Urinary bladder (tissue), 4 donors: ENCODE measurements around the gene GSG1L. TPM values are rescaled to one million over a fixed set of nuclear protein-coding genes. Genes with fewer than 3 reads are reported as not detected.
"Not testable (repeated sequence)": the region's sequence is repeated elsewhere in the genome, so short reads cannot be mapped to it uniquely, and the experiment has no call there.

ENCODE experiments used
- DNase-seq: peaks from one replicate; pipeline ENCODE4 v3.0.0-alpha.2; 2015; ENCODE audit errors: extremely low spot score
- H3K27ac ChIP-seq: one replicate; pipeline ENCODE4 v1.5.1; 2013; ENCODE audit warnings: low read depth, mild to moderate bottlenecking, moderate library complexity
- H3K36me3 ChIP-seq: one replicate; pipeline ENCODE4 v1.6.1; 2013; ENCODE audit warnings: mild to moderate bottlenecking, moderate library complexity; ENCODE audit not compliant: insufficient read depth
- H3K4me1 ChIP-seq: one replicate; pipeline ENCODE4 v1.6.1; 2013; ENCODE audit warnings: mild to moderate bottlenecking, moderate library complexity; ENCODE audit not compliant: insufficient read depth
- H3K4me3 ChIP-seq: one replicate; pipeline ENCODE4 v1.5.1; 2013; ENCODE audit warnings: low read depth, low read length
- WGBS: extraction: QIAGEN DNeasy Blood & Tissue Kit; methylation state at CpG from one replicate; pipeline ENCODE4 v1.1.7; 2013; 5-methylcytosine and 5-hydroxymethylcytosine counted together
- polyA plus RNA-seq: library from polyadenylated mRNA; stranded (reverse); fragments of 200-250 nt; gene quantifications from one replicate; pipeline ENCODE4 v1.2.3, GENCODE V29; 2013
- total RNA-seq: library from RNA; depleted of rRNA; stranded (reverse); fragments of >200 nt; gene quantifications from one replicate; pipeline ENCODE4 v1.2.3, GENCODE V29; 2014
- donor health status: healthy with polysubstance abuse.
- donor health status: healthy.

Gene GSG1L
- total and polyA plus RNA-seq, 2 donors = 0.53 to 1.7 TPM

DNA sequence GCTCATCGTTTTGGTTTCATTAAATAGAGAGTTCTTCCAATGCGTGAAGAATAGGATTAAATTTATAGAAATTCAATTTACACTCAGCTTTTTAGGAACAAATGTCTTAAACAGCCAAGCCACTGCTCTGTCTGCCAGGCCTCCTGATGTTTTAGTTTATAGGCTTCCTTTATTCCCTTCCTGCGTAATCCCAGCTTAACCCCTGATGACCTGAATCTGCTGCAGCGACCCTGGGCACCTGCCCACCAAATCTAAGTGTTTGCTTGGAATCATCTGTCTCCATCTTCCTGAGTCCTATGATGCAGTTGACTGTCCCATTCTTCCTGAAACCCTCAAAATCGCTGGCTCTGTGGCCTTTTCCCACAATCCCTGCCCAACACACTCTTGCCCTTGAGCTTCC is 179.9 kb downstream of the GSG1L start:
- H3K27ac ChIP-seq = no peak overlapping the region
- H3K4me1 ChIP-seq = no peaks in the 10 kb centered on the region
- H3K36me3 ChIP-seq = no peaks in the 10 kb centered on the region
- H3K4me3 ChIP-seq = no peak overlapping the region
- DNase-seq = no peak
- WGBS = 41% methylated on average over 5 of the region's 5 CpGs

- no peaks in the 10 kb centered on the region for H3K4me1 ChIP-seq
- DNase-seq = no peak
- 38% methylated on average over 2 of the region's 2 CpGs for WGBS
- H3K4me3 ChIP-seq = no peak overlapping the region
- H3K27ac ChIP-seq = no peak overlapping the region
- H3K36me3 ChIP-seq = no peaks in the 10 kb centered on the region
Measured at GRCh38 chr16:27880287-27880686, 183.2 kb downstream of the GSG1L start.

DNA sequence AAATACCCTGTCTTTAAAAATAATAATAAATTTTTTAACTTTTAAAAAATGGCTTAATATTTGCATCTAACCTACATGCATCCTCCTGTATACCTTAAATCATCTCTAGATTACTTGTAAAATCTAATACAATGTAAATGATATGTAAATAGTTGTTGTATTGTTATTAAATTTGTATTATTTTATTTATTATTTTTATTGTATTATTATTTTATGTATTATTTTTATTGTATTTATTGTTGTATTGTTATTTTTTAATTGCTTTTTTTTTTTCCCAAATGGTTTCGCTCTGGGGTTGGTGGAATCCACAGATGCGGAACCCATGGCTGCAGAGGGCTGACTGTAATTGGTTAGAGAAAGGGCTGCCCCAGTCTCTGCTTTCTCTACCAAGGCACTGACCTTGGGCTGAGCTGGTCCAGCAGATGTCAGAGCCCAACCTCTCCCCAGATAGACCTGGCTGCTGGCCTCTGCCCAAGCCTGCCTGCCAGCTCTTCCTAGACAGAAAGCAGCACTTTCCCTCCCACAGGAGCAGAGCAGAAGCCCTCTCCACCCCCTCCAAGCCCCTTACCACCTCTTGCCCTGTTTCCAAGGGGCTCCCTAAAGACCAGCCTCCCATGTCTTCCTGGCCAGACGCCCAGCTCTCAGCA is 183.8 kb downstream of the GSG1L start:
- 74% methylated on average over 3 of the region's 3 CpGs for WGBS
- no peak overlapping the region for H3K27ac ChIP-seq
- H3K4me3 ChIP-seq = no peak overlapping the region
- no peaks in the 10 kb centered on the region for H3K36me3 ChIP-seq
- no peak for DNase-seq
- H3K4me1 ChIP-seq = no peaks in the 10 kb centered on the region

- not testable (repeated sequence) for H3K4me1 ChIP-seq, DNase-seq
- 96% methylated on average over 1 of the region's 1 CpG for WGBS
Measured at GRCh38 chr16:27872627-27873026, 190.9 kb downstream of the GSG1L start.

GRCh38 chr16:27870116-27870798 is 193.3 kb downstream of the GSG1L start:
- Histone ChIP-seq H3K27ac (no peak overlapping the region), H3K4me1 (no peaks in the 10 kb centered on the region), H3K36me3 (no peaks in the 10 kb centered on the region), H3K4me3 (no peak overlapping the region)
- DNase-seq = no peak
- WGBS = 60% methylated on average over 4 of the region's 4 CpGs

More at GRCh38 chr16:27872627-27873026, 190.9 kb downstream of the GSG1L start:
- not testable (repeated sequence) for H3K36me3 ChIP-seq, H3K4me3 ChIP-seq, H3K27ac ChIP-seq

- Histone ChIP-seq H3K4me3 (no peak overlapping the region), H3K4me1 (no peaks in the 10 kb centered on the region), H3K27ac (no peak overlapping the region), H3K36me3 (no peaks in the 10 kb centered on the region)
- DNase-seq = no peak
- 96% methylated on average over 1 of the region's 1 CpG for WGBS
Measured at GRCh38 chr16:27869411-27869810, 194.1 kb downstream of the GSG1L start.

DNA sequence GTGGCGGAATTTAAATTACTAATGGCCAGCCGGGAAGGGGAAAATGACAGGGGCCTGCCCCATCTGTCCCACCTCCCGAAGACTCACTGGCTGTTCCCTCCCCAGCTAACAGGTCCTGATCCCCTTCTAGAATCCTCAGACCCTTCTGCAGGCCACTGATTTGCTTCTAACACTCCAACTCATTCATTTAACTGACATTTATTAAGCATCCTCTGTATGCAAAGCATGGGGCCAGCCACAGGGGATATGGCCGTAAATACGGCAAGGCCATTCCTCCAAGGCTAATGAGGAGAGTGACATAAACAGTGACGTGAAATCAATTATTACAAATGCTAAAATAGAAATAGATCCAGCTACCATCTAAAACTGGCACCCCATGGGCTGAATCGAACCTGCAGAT is 195.3 kb downstream of the GSG1L start:
- H3K27ac ChIP-seq = no peak overlapping the region
- H3K4me1 ChIP-seq = no peaks in the 10 kb centered on the region
- no peak for DNase-seq
- no peak overlapping the region for H3K4me3 ChIP-seq
- 91% methylated on average over 7 of the region's 7 CpGs for WGBS
- no peaks in the 10 kb centered on the region for H3K36me3 ChIP-seq

DNA sequence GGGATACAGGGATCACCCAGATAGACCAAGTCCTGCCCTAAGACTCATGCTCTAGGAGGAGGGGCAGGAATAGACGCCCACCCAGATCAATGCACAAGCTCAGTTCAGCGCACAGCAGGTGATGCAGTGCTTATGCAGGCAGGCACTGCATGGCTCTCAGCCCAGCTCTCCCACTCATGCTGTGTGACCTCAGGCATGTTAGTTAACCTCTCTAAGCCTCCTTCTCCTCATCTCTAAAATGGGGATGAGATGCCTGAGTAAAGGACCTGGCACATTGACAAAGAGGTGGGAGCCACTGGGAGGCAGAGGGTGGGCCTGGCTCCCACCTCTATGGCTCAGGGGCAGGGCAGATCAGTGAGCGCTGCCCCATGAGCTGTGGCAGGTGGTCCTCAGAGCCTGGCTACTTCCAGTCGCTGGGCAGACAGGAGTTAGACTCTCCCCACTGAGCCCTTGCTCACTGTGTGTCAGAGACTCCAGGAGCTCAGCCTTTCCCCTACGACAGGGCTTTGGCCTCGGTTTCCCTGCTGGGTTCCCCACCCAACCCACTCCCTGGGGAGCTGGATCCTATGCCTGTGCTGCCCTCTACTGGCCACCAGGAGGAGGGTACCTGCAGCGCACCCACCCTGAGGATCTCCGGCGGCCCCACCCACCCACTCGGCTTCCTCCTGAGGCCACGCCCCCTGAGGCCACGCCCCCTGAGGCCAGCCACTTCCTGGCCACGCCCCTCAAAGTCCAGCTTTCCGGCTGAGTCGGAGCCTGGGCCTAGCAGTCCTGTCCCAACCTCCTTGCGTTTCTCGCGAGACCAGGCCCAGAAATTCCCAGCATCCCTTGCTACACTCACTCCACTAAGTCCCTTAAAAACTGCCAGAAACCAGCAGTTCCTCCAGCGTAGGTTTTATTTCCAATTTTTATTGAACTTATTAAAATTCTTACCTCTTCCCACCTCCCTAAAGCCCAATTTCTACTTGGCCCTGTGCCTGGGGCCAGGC is 196.1 kb downstream of the GSG1L start:
- H3K4me3 ChIP-seq = no peak overlapping the region
- no peaks in the 10 kb centered on the region for H3K4me1 ChIP-seq
- no peak for DNase-seq
- 37% methylated on average over 19 of the region's 19 CpGs for WGBS
- H3K36me3 ChIP-seq = no peaks in the 10 kb centered on the region
- H3K27ac ChIP-seq = no peak overlapping the region

GRCh38 chr16:27863377-27863776 is 200.1 kb downstream of the GSG1L start:
- Histone ChIP-seq H3K27ac (no peak overlapping the region), H3K36me3 (no peaks in the 10 kb centered on the region), H3K4me1 (no peaks in the 10 kb centered on the region), H3K4me3 (no peak overlapping the region)
- 83% methylated on average over 1 of the region's 1 CpG for WGBS
- DNase-seq = no peak

DNA sequence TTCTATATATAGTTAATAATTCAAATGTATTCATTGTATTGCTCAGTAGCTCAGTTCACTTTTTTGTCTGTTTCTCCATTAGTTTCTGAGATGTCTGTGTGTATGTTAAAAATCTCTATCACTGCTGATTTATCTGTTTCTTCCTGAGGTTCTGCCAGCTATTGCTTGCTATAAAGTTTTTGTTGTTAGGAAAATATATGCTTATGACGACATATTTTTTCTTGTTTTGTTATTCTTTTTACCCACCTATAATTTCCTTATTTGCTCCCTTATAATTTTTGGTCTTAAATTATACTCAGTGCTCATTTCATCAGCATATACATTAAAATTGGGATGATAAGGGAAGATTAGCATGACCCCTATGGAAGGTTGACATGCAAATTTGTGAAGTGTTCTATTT is 200.6 kb downstream of the GSG1L start:
- no peak for DNase-seq
- H3K4me1 ChIP-seq = no peaks in the 10 kb centered on the region
- 97% methylated on average over 1 of the region's 1 CpG for WGBS

DNA sequence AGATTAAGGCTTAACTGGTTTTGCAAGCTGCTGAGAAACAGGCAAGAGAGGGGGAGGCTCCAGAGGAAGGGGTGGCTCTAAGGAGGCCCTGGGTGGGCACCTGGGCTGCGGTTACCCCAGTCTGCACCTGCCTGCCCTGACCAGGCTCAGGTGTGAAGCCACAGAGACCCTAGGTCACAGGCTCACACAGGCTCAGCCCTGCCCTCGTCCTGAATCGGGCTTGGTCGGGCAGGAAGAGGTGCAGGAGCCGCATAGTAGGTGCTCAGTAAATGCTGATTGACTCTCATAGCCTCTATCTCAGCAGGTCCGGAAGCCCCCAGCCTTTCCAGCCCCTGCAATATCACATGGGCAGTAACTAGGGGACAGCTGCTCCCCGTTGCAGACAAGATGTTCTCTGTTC is 203.4 kb downstream of the GSG1L start:
- Histone ChIP-seq H3K4me3 (no peak overlapping the region), H3K27ac (no peak overlapping the region), H3K4me1 (no peaks in the 10 kb centered on the region), H3K36me3 (no peaks in the 10 kb centered on the region)
- WGBS = 75% methylated on average over 7 of the region's 7 CpGs
- DNase-seq = no peak

More for the DNA sequence above, 200.6 kb downstream of the GSG1L start:
- Histone ChIP-seq H3K4me3 (no peak overlapping the region), H3K36me3 (no peaks in the 10 kb centered on the region), H3K27ac (no peak overlapping the region)

GRCh38 chr16:27859020-27859419 is 204.5 kb downstream of the GSG1L start:
- Histone ChIP-seq H3K36me3 (no peaks in the 10 kb centered on the region), H3K27ac (no peak overlapping the region), H3K4me3 (no peak overlapping the region), H3K4me1 (no peaks in the 10 kb centered on the region)
- 55% methylated on average over 8 of the region's 8 CpGs for WGBS
- DNase-seq = no peak

DNA sequence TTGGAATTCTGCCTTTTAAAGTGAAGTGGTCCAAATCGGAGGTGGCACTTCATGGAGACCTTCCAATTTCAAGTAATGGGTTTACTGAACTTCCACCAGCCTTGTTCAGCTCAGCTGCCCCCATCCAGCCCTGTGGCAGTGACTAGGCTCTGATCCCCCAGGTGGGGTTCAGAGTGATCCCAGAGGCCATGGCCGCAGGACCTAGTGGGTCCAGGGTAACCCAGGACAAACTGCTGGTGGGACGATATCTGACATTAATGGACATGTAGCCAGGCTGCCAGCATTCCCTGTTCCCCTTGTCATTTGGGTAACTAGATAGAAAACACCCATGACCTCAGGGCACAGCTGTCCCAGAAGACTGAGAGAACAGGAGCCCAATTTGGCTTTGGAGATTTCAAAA is 209.9 kb downstream of the GSG1L start:
- Histone ChIP-seq H3K27ac (no peak overlapping the region), H3K36me3 (no peaks in the 10 kb centered on the region), H3K4me3 (no peak overlapping the region), H3K4me1 (no peaks in the 10 kb centered on the region)
- WGBS = 77% methylated on average over 3 of the region's 3 CpGs
- DNase-seq = no peak
